ENCODE results near the gene TNIK.

The TNIK gene

DNA sequence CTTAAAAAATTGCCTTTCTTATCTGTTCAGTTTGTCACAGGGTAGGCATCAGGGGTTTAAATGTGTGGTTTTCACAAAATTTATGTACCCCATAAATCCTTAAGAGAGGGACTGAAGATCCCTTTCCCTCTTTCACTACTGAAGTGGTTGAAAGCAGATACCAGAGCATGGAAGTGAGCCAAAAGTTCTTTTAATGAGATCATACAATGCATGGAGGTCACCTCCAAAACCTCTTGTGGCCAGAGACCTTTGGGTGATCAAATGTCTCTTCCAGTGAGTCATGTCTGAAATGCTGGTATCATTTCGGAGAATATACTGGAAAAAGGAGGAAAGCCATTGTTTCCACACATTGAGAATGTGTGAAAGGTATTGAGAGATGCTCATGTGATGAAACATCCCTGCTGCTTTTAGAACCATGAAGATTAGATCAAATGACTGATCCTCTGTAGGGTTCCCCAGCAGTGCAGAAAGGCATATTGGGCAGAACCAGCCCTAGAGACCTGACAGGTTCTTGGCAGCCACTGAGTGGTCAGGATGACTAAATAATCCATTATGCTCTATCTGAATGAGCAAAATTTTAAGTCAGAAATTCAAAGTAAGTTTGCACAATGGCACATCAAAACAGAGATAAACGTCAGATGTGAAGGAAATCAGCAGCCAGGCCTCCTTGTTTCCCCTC is 267.9 kb downstream of the TNIK start:
- H3K36me3 Mint-ChIP-seq (ENCODE audit: insufficient read depth) = peaks cover 8% of the 10 kb centered on the region
- H3K4me3 Mint-ChIP-seq = no peak overlapping the region

DNA sequence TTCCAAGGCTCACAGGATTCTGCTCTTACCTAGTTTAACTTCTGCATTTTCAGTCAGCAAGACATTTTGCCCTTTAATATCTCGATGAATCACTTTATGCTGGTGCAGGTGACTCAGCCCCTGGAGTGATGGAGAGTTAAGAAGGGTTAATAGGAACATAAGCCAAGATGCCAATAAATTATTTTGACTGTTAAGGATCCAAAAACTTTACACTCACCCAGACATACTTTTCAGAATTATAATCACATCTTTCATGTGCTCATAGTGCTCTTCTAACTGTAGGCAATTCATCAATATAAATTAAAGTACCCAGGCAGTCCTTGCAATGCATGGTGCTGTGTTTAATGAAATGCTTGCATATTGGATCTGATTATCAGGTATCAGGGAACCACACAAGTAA is 269.5 kb downstream of the TNIK start:
- Mint-ChIP-seq H3K9me3 (no peaks in the 10 kb centered on the region), H3K27ac (ENCODE audit: low read depth) (no peak overlapping the region), H3K4me1 (peaks cover 7% of the 10 kb centered on the region), H3K27me3 (no peaks in the 10 kb centered on the region), H3K4me3 (no peak overlapping the region), H3K36me3 (ENCODE audit: insufficient read depth) (peaks cover 11% of the 10 kb centered on the region)
- ATAC-seq (replicated peaks; ENCODE audit: extremely low read depth, poor library complexity, severe bottlenecking) = no peak
- DNase-seq (ENCODE audit: low spot score in 2 of 2) = no peak

More for the DNA sequence above, 267.9 kb downstream of the TNIK start:
- Mint-ChIP-seq H3K27ac (ENCODE audit: low read depth) (no peak overlapping the region), H3K27me3 (no peaks in the 10 kb centered on the region), H3K9me3 (peaks cover under 1% of the 10 kb centered on the region), H3K4me1 (peaks cover 16% of the 10 kb centered on the region)
- no peak for DNase-seq (ENCODE audit: low spot score in 2 of 2)
- ATAC-seq (replicated peaks; ENCODE audit: extremely low read depth, poor library complexity, severe bottlenecking) = no peak

GRCh38 chr3:171189394-171190080 is 270.7 kb downstream of the TNIK start:
- Mint-ChIP-seq H3K4me1 (peaks cover 12% of the 10 kb centered on the region), H3K27me3 (no peaks in the 10 kb centered on the region), H3K27ac (ENCODE audit: low read depth) (peak overlapping the region; percentile 23), H3K9me3 (no peaks in the 10 kb centered on the region), H3K4me3 (no peak overlapping the region), H3K36me3 (ENCODE audit: insufficient read depth) (peaks cover 11% of the 10 kb centered on the region)
- DNase-seq (ENCODE audit: low spot score in 2 of 2) (no peak), ATAC-seq (replicated peaks; ENCODE audit: extremely low read depth, poor library complexity, severe bottlenecking) (no peak)

GRCh38 chr3:171187706-171188290 is 272.4 kb downstream of the TNIK start:
- Mint-ChIP-seq H3K9me3 (no peaks in the 10 kb centered on the region), H3K36me3 (ENCODE audit: insufficient read depth) (peaks cover 11% of the 10 kb centered on the region)

DNA sequence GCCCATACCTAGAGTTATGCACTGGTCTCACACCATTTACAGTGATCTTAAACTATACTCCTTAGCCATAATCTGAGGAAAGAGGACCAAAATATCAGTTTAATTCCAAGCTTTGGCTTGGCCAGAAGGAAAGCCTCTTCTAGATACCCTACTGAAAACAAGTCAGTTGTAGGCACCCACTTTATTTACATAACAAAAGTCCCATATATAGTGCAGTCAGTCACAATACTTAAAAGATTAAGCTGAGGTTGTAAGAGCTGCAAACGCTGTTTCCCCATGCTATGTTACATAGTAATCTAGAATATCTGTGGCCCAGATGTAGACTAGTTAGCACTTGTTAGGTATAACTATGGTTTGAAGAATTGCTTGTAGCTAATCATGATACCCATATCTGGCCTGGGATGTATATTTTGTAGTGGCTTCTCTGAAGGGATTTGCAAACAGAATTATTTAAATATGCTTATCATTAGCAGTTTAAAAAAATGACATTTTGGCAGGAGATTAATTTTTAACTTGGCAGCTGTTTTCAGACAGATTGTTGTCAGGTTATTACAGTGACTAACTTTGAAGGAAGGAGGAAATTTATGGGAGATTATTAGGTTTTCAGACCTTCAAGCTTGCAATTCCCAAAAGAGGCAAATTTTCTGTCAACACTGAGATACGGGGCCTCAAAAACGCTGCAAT is 273.2 kb downstream of the TNIK start:
- H3K4me3 Mint-ChIP-seq = no peak overlapping the region
- DNase-seq (ENCODE audit: low spot score in 2 of 2) (no peak), ATAC-seq (replicated peaks; ENCODE audit: extremely low read depth, poor library complexity, severe bottlenecking) (no peak)
- H3K9me3 Mint-ChIP-seq = no peaks in the 10 kb centered on the region
- H3K36me3 Mint-ChIP-seq (ENCODE audit: insufficient read depth) = peaks cover 11% of the 10 kb centered on the region
- H3K27ac Mint-ChIP-seq (ENCODE audit: low read depth) = no peak overlapping the region
- H3K27me3 Mint-ChIP-seq = no peaks in the 10 kb centered on the region
- H3K4me1 Mint-ChIP-seq = peaks cover 26% of the 10 kb centered on the region

More at GRCh38 chr3:171187706-171188290, 272.4 kb downstream of the TNIK start:
- Mint-ChIP-seq H3K4me3 (no peak overlapping the region), H3K27ac (ENCODE audit: low read depth) (no peak overlapping the region), H3K27me3 (no peaks in the 10 kb centered on the region), H3K4me1 (peaks cover 19% of the 10 kb centered on the region)
- no peak for DNase-seq (ENCODE audit: low spot score in 2 of 2)
- ATAC-seq (replicated peaks; ENCODE audit: extremely low read depth, poor library complexity, severe bottlenecking) = no peak

- DNase-seq (ENCODE audit: low spot score in 2 of 2) (no peak), ATAC-seq (replicated peaks; ENCODE audit: extremely low read depth, poor library complexity, severe bottlenecking) (no peak)
- H3K9me3 Mint-ChIP-seq = no peaks in the 10 kb centered on the region
- no peak overlapping the region for H3K27ac Mint-ChIP-seq (ENCODE audit: low read depth)
- peaks cover 14% of the 10 kb centered on the region for H3K36me3 Mint-ChIP-seq (ENCODE audit: insufficient read depth)
- H3K4me1 Mint-ChIP-seq = peaks cover 30% of the 10 kb centered on the region
- no peak overlapping the region for H3K4me3 Mint-ChIP-seq
- no peaks in the 10 kb centered on the region for H3K27me3 Mint-ChIP-seq
Measured at GRCh38 chr3:171186383-171186782, 273.8 kb downstream of the TNIK start.

- DNase-seq (ENCODE audit: low spot score in 2 of 2) (no peak), ATAC-seq (replicated peaks; ENCODE audit: extremely low read depth, poor library complexity, severe bottlenecking) (no peak)
- Mint-ChIP-seq H3K27me3 (no peaks in the 10 kb centered on the region), H3K4me1 (peaks cover 33% of the 10 kb centered on the region), H3K4me3 (no peak overlapping the region), H3K9me3 (no peaks in the 10 kb centered on the region), H3K27ac (ENCODE audit: low read depth) (no peak overlapping the region), H3K36me3 (ENCODE audit: insufficient read depth) (peaks cover 14% of the 10 kb centered on the region)
Measured at GRCh38 chr3:171185959-171186358, 274.2 kb downstream of the TNIK start.

- Mint-ChIP-seq H3K36me3 (ENCODE audit: insufficient read depth) (peaks cover 16% of the 10 kb centered on the region), H3K27ac (ENCODE audit: low read depth) (no peak overlapping the region), H3K4me3 (no peak overlapping the region)
Measured at GRCh38 chr3:171184372-171184771, 275.8 kb downstream of the TNIK start.

GRCh38 chr3:171183042-171183441 is 277.2 kb downstream of the TNIK start:
- peaks cover 15% of the 10 kb centered on the region for H3K36me3 Mint-ChIP-seq (ENCODE audit: insufficient read depth)
- no peaks in the 10 kb centered on the region for H3K9me3 Mint-ChIP-seq
- H3K27ac Mint-ChIP-seq (ENCODE audit: low read depth) = no peak overlapping the region
- H3K4me1 Mint-ChIP-seq = peaks cover 27% of the 10 kb centered on the region
- no peak for ATAC-seq (replicated peaks; ENCODE audit: extremely low read depth, poor library complexity, severe bottlenecking)
- H3K4me3 Mint-ChIP-seq = no peak overlapping the region
- no peaks in the 10 kb centered on the region for H3K27me3 Mint-ChIP-seq
- no peak for DNase-seq (ENCODE audit: low spot score in 2 of 2)

More at GRCh38 chr3:171184372-171184771, 275.8 kb downstream of the TNIK start:
- no peaks in the 10 kb centered on the region for H3K9me3 Mint-ChIP-seq
- ATAC-seq (replicated peaks; ENCODE audit: extremely low read depth, poor library complexity, severe bottlenecking) (no peak), DNase-seq (ENCODE audit: low spot score in 2 of 2) (no peak)
- peaks cover 33% of the 10 kb centered on the region for H3K4me1 Mint-ChIP-seq
- no peaks in the 10 kb centered on the region for H3K27me3 Mint-ChIP-seq

DNA sequence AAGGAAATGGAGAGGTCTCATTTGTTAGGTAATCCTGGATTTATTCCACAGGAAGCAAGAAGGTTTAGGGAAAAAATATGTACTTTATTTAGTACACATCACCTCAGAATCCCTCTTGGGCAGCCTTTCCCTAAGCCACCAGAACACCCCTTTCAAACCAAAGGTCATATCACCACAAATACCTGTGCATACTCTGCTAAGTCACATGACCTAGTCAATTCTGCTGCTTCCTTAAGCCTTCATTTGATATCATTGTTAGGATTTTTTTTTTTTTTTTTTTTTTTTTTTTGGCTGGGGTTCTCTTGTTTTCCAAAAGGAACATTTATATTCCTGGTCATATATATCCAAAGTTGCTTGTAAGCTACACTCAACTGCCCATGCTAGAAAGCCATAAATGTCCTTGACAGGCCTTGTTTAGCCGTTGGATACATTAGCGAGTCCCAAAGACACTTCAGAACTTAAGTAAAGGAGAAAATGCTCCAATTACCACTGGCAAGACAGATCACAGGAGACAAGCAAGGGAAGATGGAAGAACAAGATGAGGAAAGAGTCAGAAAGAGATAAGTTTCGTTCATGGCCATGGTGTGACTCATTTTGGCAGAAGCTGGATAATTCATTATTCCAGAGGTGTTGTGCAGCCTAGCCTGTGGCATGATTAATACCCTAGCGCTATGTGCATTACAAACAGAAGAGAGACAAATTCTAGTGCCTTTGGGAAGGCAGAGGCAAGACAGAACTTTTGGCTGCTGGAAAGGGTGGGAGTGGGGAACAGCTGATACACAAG is 278.1 kb downstream of the TNIK start:
- Mint-ChIP-seq H3K27me3 (no peaks in the 10 kb centered on the region), H3K27ac (ENCODE audit: low read depth) (no peak overlapping the region), H3K4me3 (no peak overlapping the region), H3K9me3 (no peaks in the 10 kb centered on the region), H3K36me3 (ENCODE audit: insufficient read depth) (peaks cover 19% of the 10 kb centered on the region), H3K4me1 (peaks cover 27% of the 10 kb centered on the region)
- no peak for ATAC-seq (replicated peaks; ENCODE audit: extremely low read depth, poor library complexity, severe bottlenecking)
- DNase-seq (ENCODE audit: low spot score in 2 of 2) = no peak

DNA sequence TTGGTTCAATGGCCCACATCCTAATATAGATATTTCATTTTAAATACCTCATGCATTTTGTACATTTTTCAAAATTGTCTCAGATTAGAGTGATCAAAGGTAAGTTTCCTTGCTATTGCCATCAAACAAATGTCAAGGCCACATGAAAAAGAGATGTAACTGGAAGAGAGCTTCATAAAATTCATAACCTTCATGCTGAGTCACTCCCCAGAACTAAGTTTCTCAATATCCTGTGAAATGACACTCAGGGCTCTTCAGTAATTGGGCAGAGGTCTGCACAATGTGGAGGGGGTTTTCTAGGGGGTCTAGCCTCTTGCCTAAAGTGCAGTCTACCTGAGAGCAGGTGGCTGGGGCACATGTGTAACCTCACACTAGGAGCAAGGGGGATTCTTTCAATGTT is 281.5 kb downstream of the TNIK start:
- no peaks in the 10 kb centered on the region for H3K9me3 Mint-ChIP-seq
- peaks cover 32% of the 10 kb centered on the region for H3K4me1 Mint-ChIP-seq
- no peaks in the 10 kb centered on the region for H3K27me3 Mint-ChIP-seq
- ATAC-seq (replicated peaks; ENCODE audit: extremely low read depth, poor library complexity, severe bottlenecking) (no peak), DNase-seq (ENCODE audit: low spot score in 2 of 2) (no peak)
- peaks cover 33% of the 10 kb centered on the region for H3K36me3 Mint-ChIP-seq (ENCODE audit: insufficient read depth)
- no peak overlapping the region for H3K27ac Mint-ChIP-seq (ENCODE audit: low read depth)
- no peak overlapping the region for H3K4me3 Mint-ChIP-seq

GRCh38 chr3:171177553-171177952 is 282.7 kb downstream of the TNIK start:
- H3K27me3 Mint-ChIP-seq = no peaks in the 10 kb centered on the region
- ATAC-seq (replicated peaks; ENCODE audit: extremely low read depth, poor library complexity, severe bottlenecking) = no peak
- H3K36me3 Mint-ChIP-seq (ENCODE audit: insufficient read depth) = peaks cover 36% of the 10 kb centered on the region
- no peak overlapping the region for H3K27ac Mint-ChIP-seq (ENCODE audit: low read depth)
- no peak overlapping the region for H3K4me3 Mint-ChIP-seq
- H3K4me1 Mint-ChIP-seq = peaks cover 25% of the 10 kb centered on the region
- no peaks in the 10 kb centered on the region for H3K9me3 Mint-ChIP-seq
- DNase-seq (ENCODE audit: low spot score in 2 of 2) = no peak

Data from central memory CD8-positive, alpha-beta T cell (primary cell).